Measurements from ENCODE around the gene ARL4C. TPM values are rescaled to one million over a fixed set of nuclear protein-coding genes. Genes with fewer than 3 reads are reported as not detected.

ARL4C gene
- total RNA-seq, 2 experiments from 2014 or later, result 292 to 300 TPM

GRCh38 chr2:234495251-234496054 is 1.4 kb downstream of the ARL4C start:
- Mint-ChIP-seq H3K4me3 (peak overlapping the region; percentile 97), H3K4me1 (peaks cover 36% of the 10 kb centered on the region), H3K36me3 (ENCODE audit: low read depth) (peaks cover 66% of the 10 kb centered on the region), H3K9me3 (no peaks in the 10 kb centered on the region), H3K27ac (peak overlapping the region; percentile 98), H3K27me3 (no peaks in the 10 kb centered on the region)
- POLR2A ChIA-PET, result interaction anchor here (0.6 to 4.9 kb wide), 6 partner anchors 12 to 205 kb away, joined by 3 to 50 read pairs (median 6); no protein-coding TSS in a partner anchor
- CTCF ChIA-PET, result interaction anchor here (0.6 to 4.6 kb wide), 14 partner anchors 12 to 663 kb away, joined by 3 to 59 read pairs (median 3); no protein-coding TSS in a partner anchor
- DNase-seq, result peak; percentile 35

GRCh38 chr2:234494361-234495250 is 2.3 kb downstream of the ARL4C start:
- peak; percentile 60 for DNase-seq
- H3K4me1 Mint-ChIP-seq, result peaks cover 36% of the 10 kb centered on the region
- ChIA-PET POLR2A (interaction anchor here (4.9 kb wide), 1 partner anchor 42 kb away, joined by 50 read pairs; no protein-coding TSS in a partner anchor), CTCF (interaction anchor here (4.6 kb wide), 1 partner anchor 204 kb away, joined by 59 read pairs; no protein-coding TSS in a partner anchor)
- no peaks in the 10 kb centered on the region for H3K27me3 Mint-ChIP-seq
- peak overlapping the region; percentile 97 for H3K4me3 Mint-ChIP-seq
- H3K9me3 Mint-ChIP-seq, result no peaks in the 10 kb centered on the region
- peak overlapping the region; percentile 98 for H3K27ac Mint-ChIP-seq
- peaks cover 71% of the 10 kb centered on the region for H3K36me3 Mint-ChIP-seq (ENCODE audit: low read depth)

GRCh38 chr2:234493796-234494195 is 3.1 kb downstream of the ARL4C start:
- no peaks in the 10 kb centered on the region for H3K27me3 Mint-ChIP-seq
- POLR2A ChIA-PET, result no interaction called here
- H3K4me3 Mint-ChIP-seq, result peak overlapping the region; percentile 97
- peak overlapping the region; percentile 98 for H3K27ac Mint-ChIP-seq
- CTCF ChIA-PET, result no interaction called here
- H3K9me3 Mint-ChIP-seq, result no peaks in the 10 kb centered on the region
- DNase-seq, result no peak
- H3K4me1 Mint-ChIP-seq, result peaks cover 35% of the 10 kb centered on the region
- peaks cover 78% of the 10 kb centered on the region for H3K36me3 Mint-ChIP-seq (ENCODE audit: low read depth)

DNA sequence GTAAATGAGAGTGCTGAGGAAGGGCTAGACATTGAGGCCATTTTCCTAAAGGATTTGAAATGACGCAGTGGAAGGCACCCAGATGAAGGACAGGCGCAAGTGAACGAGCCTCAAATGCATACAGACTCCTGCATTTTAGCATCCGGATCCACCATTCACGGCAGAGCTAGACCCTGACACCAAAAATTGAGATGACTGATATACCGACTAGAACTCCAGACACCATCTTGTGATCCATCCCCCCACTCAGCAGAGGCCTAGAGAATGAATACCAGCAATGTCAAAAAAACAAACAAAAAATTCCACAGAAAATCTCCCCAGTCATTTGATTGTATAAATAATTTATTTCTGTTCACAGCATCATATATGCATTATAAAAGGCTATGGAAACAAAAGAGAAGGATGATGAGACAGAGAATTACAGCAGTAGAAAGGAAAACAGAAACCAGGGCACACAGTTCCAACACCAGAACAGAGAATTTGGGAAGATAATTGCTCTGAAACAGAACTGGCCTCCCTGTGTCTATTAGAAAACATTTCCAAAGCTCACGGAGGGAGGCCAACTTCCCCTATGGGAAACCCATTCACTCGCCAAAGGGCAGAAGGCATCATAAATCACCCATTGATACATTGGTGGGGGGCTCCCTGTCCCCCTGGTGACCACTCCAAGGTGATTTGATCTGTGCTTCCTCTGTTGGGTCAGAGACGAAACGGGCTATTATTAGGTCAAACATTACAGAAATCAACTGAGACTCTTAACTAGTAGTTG is 4.0 kb downstream of the ARL4C start:
- POLR2A ChIA-PET, result interaction anchor here (0.6 to 1.6 kb wide), 5 partner anchors 39 to 56 kb away, joined by 3 to 8 read pairs (median 4); no protein-coding TSS in a partner anchor
- DNase-seq, result peak; percentile 29
- peaks cover 35% of the 10 kb centered on the region for H3K4me1 Mint-ChIP-seq
- peak overlapping the region; percentile 97 for H3K4me3 Mint-ChIP-seq
- CTCF ChIA-PET, result interaction anchor here (0.6 to 1.4 kb wide), 6 partner anchors 9 to 357 kb away, joined by 3 to 5 read pairs (median 4); no protein-coding TSS in a partner anchor
- peaks cover 83% of the 10 kb centered on the region for H3K36me3 Mint-ChIP-seq (ENCODE audit: low read depth)
- H3K27me3 Mint-ChIP-seq, result no peaks in the 10 kb centered on the region
- H3K27ac Mint-ChIP-seq, result peak overlapping the region; percentile 98
- no peaks in the 10 kb centered on the region for H3K9me3 Mint-ChIP-seq

DNA sequence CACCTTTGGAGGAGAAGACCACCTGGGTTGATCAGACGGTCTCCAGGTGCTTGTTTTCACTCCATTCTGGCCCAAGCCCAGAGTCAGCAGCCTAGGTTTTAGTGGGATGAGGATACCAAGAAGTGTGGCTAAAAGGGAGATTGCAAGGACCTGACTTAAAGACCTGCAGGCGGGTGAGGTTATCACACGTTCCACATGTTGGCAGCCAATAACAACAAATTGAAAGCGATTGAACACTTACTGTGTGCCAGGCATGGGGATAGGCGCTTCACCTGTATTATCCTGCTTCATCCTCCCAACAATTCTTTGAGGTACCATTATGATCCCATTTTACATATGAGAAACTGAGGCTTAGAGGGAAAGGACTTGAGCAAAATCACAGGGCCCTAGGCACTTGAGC is 5.0 kb downstream of the ARL4C start:
- ChIA-PET CTCF (interaction anchor here (0.6 to 1.2 kb wide), 5 partner anchors 8 to 356 kb away, joined by 3 to 5 read pairs (median 4); no protein-coding TSS in a partner anchor), POLR2A (interaction anchor here (1.6 kb wide), 1 partner anchor 40 kb away, joined by 8 read pairs; no protein-coding TSS in a partner anchor)
- Mint-ChIP-seq H3K4me1 (peaks cover 42% of the 10 kb centered on the region), H3K27ac (peak overlapping the region; percentile 98), H3K4me3 (peak overlapping the region; percentile 97), H3K36me3 (ENCODE audit: low read depth) (peaks cover 91% of the 10 kb centered on the region), H3K9me3 (peaks cover 4% of the 10 kb centered on the region), H3K27me3 (no peaks in the 10 kb centered on the region)
- DNase-seq, result peak; percentile 56

DNA sequence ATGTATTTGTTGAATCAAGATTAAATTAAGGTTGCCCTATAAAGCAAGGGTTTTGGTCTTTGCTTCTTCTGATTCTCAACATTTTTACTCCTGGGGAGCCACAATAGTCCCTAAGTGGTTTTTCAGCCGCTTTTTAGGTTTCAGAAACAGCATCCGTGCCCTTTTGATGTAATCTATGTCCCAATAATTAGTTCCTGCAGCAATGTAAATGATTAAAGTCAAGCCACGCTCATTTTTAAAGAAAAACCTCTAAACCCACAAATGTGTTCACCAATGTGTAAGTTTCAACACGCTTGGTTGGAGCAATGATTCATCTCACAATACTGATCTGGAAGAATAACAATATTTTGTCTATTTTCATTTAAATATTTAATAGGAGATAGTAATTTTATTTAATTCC is 5.6 kb downstream of the ARL4C start:
- DNase-seq, result peak; percentile 7
- H3K9me3 Mint-ChIP-seq, result peaks cover 4% of the 10 kb centered on the region
- ChIA-PET CTCF (no interaction called here), POLR2A (interaction anchor here (1.3 to 3.1 kb wide), 4 partner anchors 37 to 65 kb away, joined by 3 to 23 read pairs (median 16); no protein-coding TSS in a partner anchor)
- H3K4me3 Mint-ChIP-seq, result peak overlapping the region; percentile 97
- H3K27me3 Mint-ChIP-seq, result no peaks in the 10 kb centered on the region
- H3K36me3 Mint-ChIP-seq (ENCODE audit: low read depth), result peaks cover 96% of the 10 kb centered on the region
- H3K4me1 Mint-ChIP-seq, result peaks cover 48% of the 10 kb centered on the region
- peak overlapping the region; percentile 98 for H3K27ac Mint-ChIP-seq

- POLR2A ChIA-PET, result interaction anchor here (1.3 to 3.1 kb wide), 4 partner anchors 36 to 65 kb away, joined by 3 to 23 read pairs (median 16); no protein-coding TSS in a partner anchor
- Mint-ChIP-seq H3K9me3 (peaks cover 4% of the 10 kb centered on the region), H3K4me1 (peaks cover 56% of the 10 kb centered on the region), H3K27ac (peak overlapping the region; percentile 98), H3K27me3 (no peaks in the 10 kb centered on the region), H3K4me3 (peak overlapping the region; percentile 97), H3K36me3 (ENCODE audit: low read depth) (peaks cover 95% of the 10 kb centered on the region)
- CTCF ChIA-PET, result interaction anchor here (1.0 to 2.1 kb wide), 3 partner anchors 10 to 201 kb away, joined by 3 to 8 read pairs (median 3); no protein-coding TSS in a partner anchor
- peak; percentile 72 for DNase-seq
These were observed 6.4 kb downstream of the ARL4C start for GRCh38 chr2:234490271-234491091.

DNA sequence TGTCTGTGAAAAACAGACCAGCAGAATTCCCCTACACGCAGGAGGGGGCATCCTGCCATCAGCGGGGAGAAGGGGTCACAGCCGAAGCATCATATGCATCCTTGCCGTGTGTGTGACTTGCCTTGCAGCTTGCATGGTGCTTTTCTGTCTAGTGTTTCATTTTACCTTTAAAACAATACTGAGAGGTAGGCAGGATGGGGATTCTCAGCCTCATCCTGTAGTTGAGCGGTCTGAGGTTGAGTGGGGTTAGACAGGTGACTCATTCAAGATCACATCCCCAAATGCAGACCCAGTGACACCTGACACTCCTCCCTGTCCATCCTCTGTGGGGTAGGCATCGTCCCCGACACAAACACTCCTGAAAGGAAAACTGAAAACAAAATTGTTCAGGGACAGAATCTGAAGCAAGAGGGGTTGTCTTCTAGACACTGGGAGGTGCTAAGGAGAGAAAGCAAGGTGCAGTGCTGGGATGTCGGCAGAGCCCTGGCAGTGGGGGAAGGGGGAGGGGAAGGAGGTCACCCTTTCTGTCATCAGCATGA is 7.9 kb downstream of the ARL4C start:
- ChIA-PET CTCF (interaction anchor here (0.9 to 2.1 kb wide), 4 partner anchors 12 to 200 kb away, joined by 3 to 8 read pairs (median 3); no protein-coding TSS in a partner anchor), POLR2A (interaction anchor here (0.6 to 3.1 kb wide), 9 partner anchors 35 to 1931 kb away, joined by 3 to 23 read pairs (median 5); no protein-coding TSS in a partner anchor)
- H3K9me3 Mint-ChIP-seq, result peaks cover 4% of the 10 kb centered on the region
- peak overlapping the region; percentile 98 for H3K27ac Mint-ChIP-seq
- H3K27me3 Mint-ChIP-seq, result no peaks in the 10 kb centered on the region
- peaks cover 71% of the 10 kb centered on the region for H3K4me1 Mint-ChIP-seq
- peak; percentile 90 for DNase-seq
- H3K4me3 Mint-ChIP-seq, result peak overlapping the region; percentile 97
- H3K36me3 Mint-ChIP-seq (ENCODE audit: low read depth), result peaks cover 90% of the 10 kb centered on the region

DNA sequence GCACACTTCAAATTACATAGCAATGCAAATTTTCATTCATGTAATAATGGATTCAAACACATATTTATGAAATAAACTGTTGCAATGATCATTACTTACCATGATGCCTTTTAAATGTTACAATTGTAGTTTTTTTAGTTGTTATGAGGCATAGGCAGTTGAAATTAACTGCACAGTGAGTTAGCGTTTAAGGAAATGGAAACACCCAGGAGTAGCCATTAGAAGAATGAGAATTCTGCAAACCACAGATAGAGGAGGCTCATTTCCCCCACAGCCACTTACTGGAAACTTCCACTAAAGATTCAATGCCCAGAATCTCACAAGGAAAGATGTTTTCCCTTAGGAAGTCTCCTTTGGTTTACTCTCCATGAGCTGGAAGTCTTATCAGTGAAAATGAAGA is 8.4 kb downstream of the ARL4C start:
- peak overlapping the region; percentile 97 for H3K4me3 Mint-ChIP-seq
- no peak for DNase-seq
- peaks cover 4% of the 10 kb centered on the region for H3K9me3 Mint-ChIP-seq
- peaks cover 85% of the 10 kb centered on the region for H3K36me3 Mint-ChIP-seq (ENCODE audit: low read depth)
- ChIA-PET POLR2A (interaction anchor here (0.9 to 3.1 kb wide), 5 partner anchors 37 to 347 kb away, joined by 3 to 23 read pairs (median 5); no protein-coding TSS in a partner anchor), CTCF (interaction anchor here (1.4 to 2.1 kb wide), 2 partner anchors 24 to 199 kb away, joined by 3 to 8 read pairs; no protein-coding TSS in a partner anchor)
- peak overlapping the region; percentile 98 for H3K27ac Mint-ChIP-seq
- H3K27me3 Mint-ChIP-seq, result no peaks in the 10 kb centered on the region
- peaks cover 76% of the 10 kb centered on the region for H3K4me1 Mint-ChIP-seq

DNA sequence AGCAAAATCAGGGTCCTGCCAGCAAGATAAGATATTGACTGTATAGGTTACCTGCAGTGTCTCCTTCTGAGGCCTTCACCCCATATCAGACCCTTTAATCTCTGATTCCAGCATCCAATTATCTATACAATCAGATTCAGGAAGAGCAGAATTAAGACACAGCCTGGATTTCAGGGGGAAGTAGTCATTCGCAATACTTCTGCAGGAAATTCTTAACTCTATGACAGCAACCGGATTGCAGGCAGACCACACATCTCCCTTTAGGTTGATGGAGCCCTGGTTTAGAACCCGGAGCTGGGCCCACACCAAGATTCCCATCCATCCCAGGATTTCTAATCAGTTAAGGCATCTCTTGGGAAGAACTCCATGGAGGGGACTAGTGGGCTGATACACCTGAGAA is 9.5 kb downstream of the ARL4C start:
- Mint-ChIP-seq H3K4me3 (no peak overlapping the region), H3K27ac (peak overlapping the region; percentile 98), H3K27me3 (no peaks in the 10 kb centered on the region), H3K36me3 (ENCODE audit: low read depth) (peaks cover 76% of the 10 kb centered on the region), H3K4me1 (peaks cover 87% of the 10 kb centered on the region), H3K9me3 (peaks cover 4% of the 10 kb centered on the region)
- POLR2A ChIA-PET, result no interaction called here
- CTCF ChIA-PET, result interaction anchor here (1.2 to 1.4 kb wide), 2 partner anchors 10 to 23 kb away, joined by 3 to 5 read pairs; no protein-coding TSS in a partner anchor
- no peak for DNase-seq
